GM19099 (cell line): ENCODE data around the gene CLDN5.

Experiments used
- POLR2A ChIP-seq: IDR thresholded peaks from 3 replicates; pipeline ENCODE4 v1.6.1; 2011; ENCODE audit warnings: low read depth; ENCODE audit not compliant: insufficient read length; ENCODE audit errors: extremely low read depth

CLDN5 gene, protein sequence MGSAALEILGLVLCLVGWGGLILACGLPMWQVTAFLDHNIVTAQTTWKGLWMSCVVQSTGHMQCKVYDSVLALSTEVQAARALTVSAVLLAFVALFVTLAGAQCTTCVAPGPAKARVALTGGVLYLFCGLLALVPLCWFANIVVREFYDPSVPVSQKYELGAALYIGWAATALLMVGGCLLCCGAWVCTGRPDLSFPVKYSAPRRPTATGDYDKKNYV

DNA sequence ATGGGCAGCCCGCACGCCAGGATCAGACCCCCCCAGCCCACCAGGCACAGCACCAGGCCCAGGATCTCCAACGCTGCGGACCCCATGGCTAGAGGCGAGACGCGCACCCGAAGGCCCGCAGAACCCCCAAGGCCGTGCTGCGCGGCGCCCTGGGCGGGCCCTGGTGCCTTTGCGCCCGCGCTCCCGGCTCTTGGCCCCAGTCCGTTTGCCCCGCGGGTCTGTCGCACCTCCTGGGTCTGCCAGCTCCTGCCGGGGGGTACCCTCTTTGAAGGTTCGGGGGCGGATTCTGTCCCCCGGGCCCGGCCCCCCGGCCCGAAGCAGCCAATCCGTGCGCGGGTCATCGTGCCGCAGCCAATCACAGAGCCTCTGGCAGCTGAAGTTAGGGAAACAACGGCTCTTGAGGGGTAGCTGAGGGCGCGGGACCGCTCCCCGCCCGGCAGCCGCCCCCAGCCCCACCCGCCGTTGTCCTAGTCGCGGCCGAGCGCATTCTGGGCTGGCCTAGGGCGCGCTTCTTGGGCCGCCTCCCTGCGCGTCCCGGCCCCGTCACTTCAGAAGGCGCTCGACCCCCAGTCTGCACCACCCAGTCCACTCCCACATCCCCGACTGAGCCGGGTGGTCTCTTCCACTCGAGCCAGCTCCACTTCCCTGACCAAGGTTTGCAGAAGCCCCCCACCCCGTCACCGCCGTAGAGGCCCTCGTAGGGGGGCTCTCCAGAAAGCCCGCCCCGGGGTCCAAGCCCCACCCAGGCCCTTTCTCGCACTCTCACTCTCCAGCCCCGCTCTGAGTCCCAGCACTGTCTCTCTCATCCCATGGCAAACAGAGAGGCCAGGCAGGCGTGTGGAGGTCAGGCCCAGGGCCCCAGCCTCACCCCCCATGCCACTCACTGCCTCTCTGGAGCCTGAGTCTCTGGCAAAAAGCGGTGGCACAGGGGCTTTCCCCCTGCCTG, at the start of gene CLDN5:
Gene CLDN5 (minus strand): TSS at position 241 of the 946 bp plus-strand sequence. CDS start 155 bp downstream, at position 86.
- TF ChIP-seq POLR2A = no peak

DNA sequence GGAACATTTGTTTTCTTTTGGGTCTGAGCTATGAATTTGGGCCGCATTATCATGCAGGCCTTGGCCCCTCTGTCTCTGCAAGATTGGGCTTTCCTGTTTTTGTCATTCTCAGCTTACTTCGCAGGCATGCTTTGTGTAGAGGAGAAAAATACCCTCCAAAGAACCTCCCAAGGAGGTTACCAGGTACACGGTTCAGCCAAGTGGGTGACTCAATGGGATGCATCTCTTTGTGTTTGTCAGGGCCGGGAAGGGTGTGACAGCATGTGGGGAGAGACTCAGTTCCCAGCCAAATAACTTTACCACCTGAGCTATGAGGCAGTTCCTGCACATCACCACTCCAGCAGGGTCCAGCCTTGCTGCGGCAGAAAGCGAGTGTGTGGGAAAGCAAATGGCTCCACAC, 47.8 kb upstream of the CLDN5 start:
- no peak for TF ChIP-seq POLR2A

DNA sequence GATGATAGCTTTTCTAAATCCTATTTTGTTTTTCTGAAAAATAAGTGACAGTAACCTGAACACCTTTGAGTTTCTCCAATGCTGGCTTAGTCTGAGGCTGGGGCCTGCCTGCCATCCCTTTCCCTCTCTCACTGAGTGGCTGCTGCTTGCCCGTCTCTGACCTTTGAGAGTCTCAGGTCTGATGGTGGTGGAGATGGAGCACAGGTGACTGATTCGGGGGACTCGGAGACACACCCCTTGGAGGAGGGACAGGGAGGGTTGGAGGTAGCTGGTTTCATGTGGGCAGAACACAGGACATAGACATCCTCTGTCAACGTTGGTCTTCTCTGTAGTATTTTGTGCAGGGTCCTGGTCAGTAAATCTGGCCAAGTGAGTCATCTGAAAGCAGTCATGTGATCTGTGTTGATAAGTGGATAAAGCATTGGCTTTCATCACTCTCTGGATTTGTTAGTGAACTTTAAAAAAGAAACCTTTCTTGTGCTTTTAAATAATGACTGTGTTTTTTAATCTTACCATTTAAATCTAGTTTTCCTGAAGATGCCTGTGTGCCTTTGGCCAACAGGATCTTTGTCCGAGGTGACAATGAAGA, 47.1 kb upstream of the CLDN5 start:
- no peak for TF ChIP-seq POLR2A

DNA sequence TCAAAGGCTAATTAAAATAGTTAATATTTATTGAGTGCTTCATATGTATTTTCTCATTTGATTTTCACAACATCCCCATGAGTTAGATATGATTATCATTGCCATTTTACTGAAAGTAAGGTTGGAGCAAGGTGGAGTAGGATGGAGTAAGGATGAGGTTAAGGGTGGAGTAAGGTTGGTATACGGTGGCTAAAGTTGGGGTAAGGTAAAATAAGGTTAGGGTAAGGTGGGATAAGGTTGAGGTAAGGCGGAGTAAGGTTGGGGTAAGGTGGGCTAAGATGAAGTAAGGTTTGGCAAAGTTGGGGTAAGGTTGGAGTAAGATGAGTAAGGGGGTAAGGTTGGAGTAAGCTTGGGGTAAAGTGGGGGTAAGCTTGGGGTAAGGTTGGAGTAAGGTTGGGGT, 45.8 kb upstream of the CLDN5 start:
- no peak for TF ChIP-seq POLR2A

DNA sequence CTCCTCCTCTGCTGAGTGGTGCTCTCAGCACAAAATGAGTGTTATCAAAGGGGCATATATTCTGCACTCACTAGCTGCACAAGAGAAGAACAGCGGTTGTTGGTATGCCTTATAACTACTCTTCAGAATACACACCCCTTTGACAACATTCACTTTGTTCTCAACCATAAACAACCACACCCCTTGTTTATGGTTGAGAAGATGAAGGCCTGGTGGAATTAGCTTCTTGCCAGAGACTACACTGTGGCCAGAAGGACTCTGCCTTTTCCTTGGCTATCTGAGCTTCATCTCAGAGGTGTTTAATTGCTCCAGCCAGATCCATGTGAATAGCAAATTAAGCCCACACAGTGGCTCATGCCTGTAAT, 45.0 kb upstream of the CLDN5 start:
- TF ChIP-seq POLR2A = no peak

DNA sequence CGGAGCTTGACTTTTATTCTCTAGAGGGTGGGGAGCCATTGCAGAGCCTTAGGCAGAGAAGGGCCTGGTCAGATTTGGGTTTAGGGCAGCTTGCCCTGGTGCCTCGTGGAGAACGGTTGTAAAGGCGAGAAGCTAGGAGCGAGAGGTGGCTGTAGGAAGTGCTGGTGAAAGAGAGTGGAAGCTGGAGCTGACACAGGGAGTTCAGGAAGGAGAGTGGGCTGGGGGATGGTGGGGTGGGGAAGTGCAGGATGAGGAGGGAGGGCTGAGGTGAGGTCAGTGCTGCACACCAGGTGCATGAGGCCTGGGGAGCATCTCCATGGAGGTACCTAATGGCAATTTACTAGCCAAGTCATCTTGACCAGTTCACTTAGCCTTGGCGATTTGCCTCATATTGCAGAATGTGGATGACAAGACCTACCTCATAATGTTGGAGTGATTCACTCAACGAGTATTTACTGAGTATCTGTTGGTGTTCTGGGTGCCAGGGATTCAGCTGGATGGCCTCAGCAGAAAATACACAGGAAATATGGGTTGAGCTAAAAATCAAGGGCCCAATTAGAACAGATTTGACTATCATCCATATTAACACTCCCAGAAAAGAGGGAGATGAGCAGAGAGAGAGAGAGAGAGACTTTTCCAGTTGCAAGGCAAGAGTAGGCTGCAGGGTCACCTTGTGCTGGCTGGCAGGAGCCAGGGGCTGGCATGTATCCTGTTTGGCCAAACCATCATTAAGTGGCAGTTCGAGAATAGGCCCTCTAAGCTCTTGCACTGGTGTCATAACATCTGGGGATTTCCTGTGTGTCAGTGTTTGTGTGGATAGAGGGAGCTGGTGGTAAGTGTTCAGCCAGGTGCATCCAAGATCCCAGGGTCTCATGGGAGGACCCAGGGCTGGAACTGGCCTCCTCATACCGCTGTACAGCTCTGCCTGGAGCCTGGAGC, 44.4 kb upstream of the CLDN5 start:
- TF ChIP-seq POLR2A = no peak

DNA sequence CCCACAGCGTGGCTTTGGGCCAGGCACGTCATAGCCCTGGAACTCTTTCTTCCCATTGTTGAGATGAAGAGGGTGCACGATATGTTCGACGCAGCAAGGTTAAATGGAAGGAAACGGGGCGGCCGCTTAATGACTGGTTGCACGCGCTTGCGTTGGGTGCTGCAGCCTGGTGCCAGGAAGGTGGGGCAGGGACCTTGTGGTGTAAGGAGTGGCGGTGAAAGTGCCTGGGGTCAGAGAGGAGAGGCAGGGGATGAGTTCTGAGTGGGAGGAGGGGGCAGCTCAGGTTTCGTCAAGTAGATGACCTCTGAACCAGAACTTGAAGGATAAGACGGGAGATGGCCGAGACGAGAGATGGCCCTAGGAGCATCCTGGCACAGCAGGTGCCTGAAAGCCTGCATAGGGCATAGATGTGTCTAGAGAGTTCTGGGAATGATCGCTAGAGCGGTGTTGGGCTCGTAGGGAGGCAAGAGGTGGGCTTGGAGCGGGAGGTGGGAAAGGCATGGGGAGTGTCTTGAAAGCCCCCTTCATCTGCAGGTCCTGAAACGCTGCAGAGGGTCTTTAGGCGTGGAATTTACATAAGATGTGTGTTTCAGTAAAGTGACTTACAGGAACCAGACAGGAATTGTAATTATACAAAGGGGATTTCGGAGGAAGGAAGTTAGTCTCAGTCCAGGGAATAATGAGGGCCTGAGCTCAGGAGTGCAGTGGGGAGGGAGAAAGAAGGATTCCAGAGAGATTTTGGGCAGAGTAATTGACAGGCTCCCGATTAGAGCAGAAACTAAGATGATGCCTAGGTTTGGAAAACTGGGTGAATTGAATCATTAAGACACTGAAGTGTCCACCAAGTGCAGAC, 43.2 kb upstream of the CLDN5 start:
- no peak for TF ChIP-seq POLR2A

DNA sequence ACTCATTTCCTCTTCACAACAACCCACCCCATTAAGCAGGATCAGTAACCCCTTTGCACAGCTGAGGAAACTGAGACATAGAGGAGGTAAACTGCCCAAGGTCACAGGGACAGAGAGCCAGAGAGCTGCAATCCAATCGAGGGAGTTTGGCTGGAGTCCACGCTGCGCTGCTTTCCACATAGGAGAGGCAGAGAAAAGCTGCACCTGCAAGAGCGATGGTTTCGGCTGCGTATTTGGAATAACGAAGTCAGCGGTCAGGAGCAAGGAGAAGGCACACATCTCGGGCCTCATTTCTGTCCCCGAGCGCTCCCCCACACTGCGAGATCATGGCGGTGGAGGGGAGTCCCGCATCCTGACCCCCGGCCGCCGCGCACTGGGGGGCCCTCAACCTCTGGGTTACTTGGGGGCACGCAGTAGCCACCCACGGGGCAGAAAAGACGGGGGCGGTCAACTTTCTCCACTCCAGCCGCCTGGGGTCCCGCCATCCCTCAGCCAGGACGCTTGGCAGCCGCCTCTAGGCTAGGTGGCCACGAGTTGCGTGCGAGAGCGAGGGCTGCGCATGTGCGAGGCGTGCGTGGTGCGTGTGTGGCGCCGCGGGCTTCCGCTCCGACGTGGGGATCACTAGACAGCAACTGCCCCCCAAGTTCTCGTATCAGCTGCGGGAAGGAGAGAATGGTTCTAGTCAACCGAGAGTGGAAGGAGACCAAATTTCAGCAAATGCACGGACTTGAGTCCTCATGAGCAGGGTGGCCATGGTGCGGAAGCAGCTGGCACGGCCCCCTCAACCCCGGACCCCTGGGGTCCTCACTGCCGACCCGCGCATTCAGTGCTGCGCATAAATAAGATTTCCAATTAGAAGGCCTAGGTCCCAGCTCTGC, 42.3 kb upstream of the CLDN5 start:
- TF ChIP-seq POLR2A = no peak

DNA sequence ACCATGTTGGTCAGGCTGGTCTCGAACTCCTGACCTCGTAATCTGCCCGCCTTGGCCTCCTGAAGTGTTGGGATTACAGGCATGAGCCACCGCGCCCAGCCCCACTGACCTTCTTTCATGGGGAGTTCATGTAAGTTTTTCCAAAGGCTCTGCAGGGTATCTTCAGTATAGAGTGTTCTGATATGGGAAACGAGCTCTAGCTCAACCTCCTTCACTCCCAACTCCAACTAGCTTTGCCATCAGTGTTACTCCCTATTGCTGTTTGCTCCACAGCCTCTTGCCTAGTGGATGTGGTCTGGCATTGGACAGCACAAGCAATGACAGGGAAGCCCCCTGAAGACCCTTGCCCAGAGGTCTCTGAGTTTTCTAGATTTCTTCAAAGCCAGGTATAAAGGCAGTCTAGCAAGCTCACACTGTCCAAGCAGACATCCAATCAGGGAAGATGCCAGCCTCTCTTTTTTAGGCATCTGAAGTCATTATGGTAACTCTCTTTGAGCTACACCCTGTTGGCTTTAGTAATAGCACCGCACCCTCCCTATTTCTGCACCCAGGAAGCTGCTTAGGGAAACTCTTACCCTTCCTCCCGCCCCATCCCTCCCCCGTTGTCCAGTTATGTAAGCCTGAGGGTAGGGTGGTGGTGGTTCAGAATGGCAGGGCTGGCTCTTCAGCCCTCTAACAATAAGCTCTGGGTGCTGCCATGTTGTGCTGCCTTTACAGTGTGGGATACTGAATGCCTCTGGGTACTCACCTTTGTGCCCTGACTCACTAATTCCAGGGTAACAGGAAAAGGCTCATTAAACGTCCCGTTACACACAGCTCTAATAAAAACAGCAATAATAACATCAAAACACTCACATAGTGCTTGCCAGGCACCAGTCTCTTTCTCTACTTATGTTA, 41.4 kb upstream of the CLDN5 start:
- no peak for TF ChIP-seq POLR2A

DNA sequence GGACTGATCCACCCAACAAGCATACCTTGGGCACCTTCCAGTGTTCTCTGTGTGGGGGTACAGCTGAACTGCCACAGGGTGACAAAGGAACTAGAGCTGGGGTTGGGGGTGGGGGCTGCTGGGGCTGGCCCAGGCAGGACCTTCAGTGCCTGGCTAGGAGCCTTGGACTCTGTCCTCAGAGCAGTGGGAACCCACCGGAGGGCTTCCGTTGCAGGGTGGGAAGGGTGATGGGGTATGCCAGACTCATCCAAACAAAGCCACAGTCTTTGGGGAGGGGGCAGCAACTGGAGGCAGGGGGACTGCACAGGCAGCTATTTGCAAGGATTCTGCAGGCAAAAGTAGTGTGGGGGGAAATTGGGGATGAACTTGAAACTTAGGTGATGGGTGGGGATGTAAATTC, 35.7 kb upstream of the CLDN5 start:
- TF ChIP-seq POLR2A = no peak

DNA sequence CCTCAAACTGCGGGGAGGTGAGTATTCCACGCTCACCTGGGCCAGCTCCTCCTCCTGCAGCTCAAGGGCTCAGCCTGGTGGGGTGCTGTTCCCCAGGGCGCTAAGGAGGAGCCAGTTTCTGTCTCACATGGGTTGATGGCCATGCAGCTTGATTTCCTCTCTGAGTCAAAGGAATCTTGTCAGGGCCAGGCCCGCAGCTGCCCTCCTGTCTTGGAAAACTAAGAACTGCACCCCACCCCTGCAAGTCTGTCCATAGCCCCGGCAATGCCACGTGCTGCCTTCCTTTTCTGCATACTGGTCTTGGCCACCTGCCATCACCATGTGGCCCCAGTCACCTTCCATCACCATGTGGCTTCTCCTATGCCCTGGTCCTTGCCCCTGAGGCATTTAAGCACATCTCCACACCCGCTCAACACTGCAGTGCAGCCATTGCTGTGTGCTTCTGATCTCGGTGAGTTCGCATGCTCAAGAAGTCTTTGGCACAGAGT, 35.2 kb upstream of the CLDN5 start:
- no peak for TF ChIP-seq POLR2A

DNA sequence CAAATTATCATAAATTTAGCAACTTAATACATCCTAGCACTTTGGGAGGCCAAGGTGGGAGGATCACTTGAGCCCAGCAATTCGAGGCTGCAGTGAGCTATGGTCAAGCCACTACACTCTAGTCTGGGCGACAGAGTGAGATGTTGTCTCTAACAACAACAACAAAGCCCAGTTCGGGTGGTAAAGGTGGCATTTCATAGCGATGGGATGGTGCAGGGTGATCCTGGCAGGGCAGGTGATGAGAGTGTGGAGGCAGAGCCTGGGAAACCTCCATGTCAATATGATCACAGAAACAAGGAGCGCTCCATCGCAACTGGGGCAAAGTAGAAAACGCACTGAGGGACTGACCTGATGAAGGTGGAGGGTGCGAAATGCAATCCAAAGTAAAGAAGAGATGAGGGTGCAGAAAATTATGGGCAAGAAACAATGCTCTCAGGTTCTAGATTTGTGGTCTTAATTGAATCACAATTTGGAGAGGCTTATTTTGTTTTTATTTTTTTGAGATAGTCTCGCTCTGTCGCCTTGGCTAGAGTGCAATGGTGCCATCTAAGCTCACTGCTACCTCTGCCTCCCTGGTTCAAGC, 32.8 kb upstream of the CLDN5 start:
- no peak for TF ChIP-seq POLR2A

DNA sequence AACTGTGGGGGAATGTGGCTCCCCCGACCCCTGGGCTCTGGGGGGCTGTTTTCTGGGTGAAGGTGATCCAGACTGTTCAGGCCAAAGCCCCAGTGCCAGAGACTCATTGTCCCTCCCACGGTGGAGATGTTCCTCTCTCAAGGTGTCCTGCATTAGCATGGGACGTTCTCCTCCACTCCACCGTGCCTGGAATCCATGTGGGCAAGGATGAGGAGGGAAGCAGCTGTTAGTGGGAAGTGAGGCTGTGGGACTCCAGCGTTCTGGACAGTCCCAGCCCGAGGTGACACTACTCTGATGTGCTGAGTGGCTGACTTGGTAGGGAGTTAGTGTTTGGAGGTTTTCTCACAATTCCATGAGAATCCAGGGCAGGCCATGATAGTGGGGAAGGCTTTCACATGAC, 31.4 kb upstream of the CLDN5 start:
- TF ChIP-seq POLR2A = no peak
